Stomach smooth muscle (tissue), 2 donors: Measurements from ENCODE around the gene TMEM51.
A peak's percentile ranks its signal among the peaks of the same experiment; 100 is the strongest.

Experiments
- H3K27ac ChIP-seq: one replicate; pipeline ENCODE4 v1.7.0; 2013; ENCODE audit warnings: mild to moderate bottlenecking, low read length, inconsistent platforms
- H3K27me3 ChIP-seq, 2 donors: one replicate each; pipeline ENCODE4 v1.7.0; 2013; ENCODE audit warnings: low read length in 2 of 2; ENCODE audit not compliant: insufficient read depth in 2 of 2, control insufficient read depth in 1 of 2
- H3K36me3 ChIP-seq, 2 donors: one replicate each; pipeline ENCODE4 v1.7.0; 2013; ENCODE audit warnings: low read length in 2 of 2; ENCODE audit not compliant: control insufficient read depth in 2 of 2, insufficient read depth in 2 of 2
- H3K4me1 ChIP-seq: one replicate; pipeline ENCODE4 v1.7.0; 2013; ENCODE audit warnings: low read length; ENCODE audit not compliant: control insufficient read depth, insufficient read depth
- H3K4me3 ChIP-seq, 2 donors: one replicate each; pipeline ENCODE4 v1.7.0; 2013; ENCODE audit warnings: low read length in 2 of 2
- H3K9ac ChIP-seq, 2 donors: one replicate each; pipeline ENCODE4 v1.7.0; 2013; ENCODE audit warnings: low read length in 2 of 2, mild to moderate bottlenecking in 1 of 2
- H3K9me3 ChIP-seq, 2 donors: one replicate each; pipeline ENCODE4 v1.7.0; 2013; ENCODE audit warnings: low read length in 2 of 2; ENCODE audit not compliant: control insufficient read depth in 2 of 2
- donor health status: healthy.
- donor health status: Pancreatic carcinoma.

Gene TMEM51

DNA sequence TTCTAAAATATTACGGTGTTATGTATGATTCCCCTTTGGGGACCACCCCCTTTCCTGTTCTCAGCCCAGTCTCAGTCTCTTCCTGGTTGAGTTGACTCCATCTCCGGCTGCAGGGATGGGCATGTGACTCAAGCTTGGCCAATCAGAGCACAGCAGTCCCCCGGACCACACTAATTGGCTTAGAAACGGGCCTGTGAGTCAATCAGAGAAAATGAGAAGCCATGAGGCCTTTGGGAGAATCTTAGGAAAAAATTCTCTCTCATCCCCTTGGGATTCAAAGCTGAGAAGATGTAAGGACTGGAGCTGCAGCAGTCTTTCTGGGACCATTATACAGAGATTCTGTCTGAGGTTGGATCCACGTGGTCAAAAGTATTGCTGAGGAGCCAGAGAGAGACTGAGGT is 82.8 kb downstream of the TMEM51 start:
- H3K4me3 ChIP-seq: no peak overlapping the region
- no peak overlapping the region for H3K27ac ChIP-seq
- H3K9ac ChIP-seq: no peak overlapping the region
- no peaks in the 10 kb centered on the region for H3K9me3 ChIP-seq
- H3K4me1 ChIP-seq: peaks cover 5% of the 10 kb centered on the region
- H3K27me3 ChIP-seq: no peaks in the 10 kb centered on the region
- H3K36me3 ChIP-seq: no peaks in the 10 kb centered on the region

GRCh38 chr1:15236746-15237145 is 83.2 kb downstream of the TMEM51 start:
- no peaks in the 10 kb centered on the region for H3K36me3 ChIP-seq
- H3K27ac ChIP-seq: no peak overlapping the region
- H3K9ac ChIP-seq: no peak overlapping the region
- peaks cover 5% of the 10 kb centered on the region for H3K4me1 ChIP-seq
- no peak overlapping the region for H3K4me3 ChIP-seq
- H3K27me3 ChIP-seq: no peaks in the 10 kb centered on the region
- H3K9me3 ChIP-seq: no peaks in the 10 kb centered on the region

- H3K27ac ChIP-seq: no peak overlapping the region
- no peaks in the 10 kb centered on the region for H3K36me3 ChIP-seq
- no peaks in the 10 kb centered on the region for H3K27me3 ChIP-seq
- H3K4me3 ChIP-seq: no peak overlapping the region
- H3K9ac ChIP-seq: no peak overlapping the region
- peaks cover 21% of the 10 kb centered on the region for H3K4me1 ChIP-seq
- H3K9me3 ChIP-seq: no peaks in the 10 kb centered on the region
Observed at GRCh38 chr1:15238789-15239188, 85.2 kb downstream of the TMEM51 start.

GRCh38 chr1:15242766-15243165 is 89.2 kb downstream of the TMEM51 start:
- Histone ChIP-seq H3K27ac (peak overlapping the region; percentile 88), H3K9me3 (no peaks in the 10 kb centered on the region), H3K4me1 (peaks cover 60% of the 10 kb centered on the region), H3K27me3 (no peaks in the 10 kb centered on the region), H3K36me3 (no peaks in the 10 kb centered on the region), H3K9ac (no peak overlapping the region), H3K4me3 (peak overlapping the region in 1 of 2 donors; percentile 22)

DNA sequence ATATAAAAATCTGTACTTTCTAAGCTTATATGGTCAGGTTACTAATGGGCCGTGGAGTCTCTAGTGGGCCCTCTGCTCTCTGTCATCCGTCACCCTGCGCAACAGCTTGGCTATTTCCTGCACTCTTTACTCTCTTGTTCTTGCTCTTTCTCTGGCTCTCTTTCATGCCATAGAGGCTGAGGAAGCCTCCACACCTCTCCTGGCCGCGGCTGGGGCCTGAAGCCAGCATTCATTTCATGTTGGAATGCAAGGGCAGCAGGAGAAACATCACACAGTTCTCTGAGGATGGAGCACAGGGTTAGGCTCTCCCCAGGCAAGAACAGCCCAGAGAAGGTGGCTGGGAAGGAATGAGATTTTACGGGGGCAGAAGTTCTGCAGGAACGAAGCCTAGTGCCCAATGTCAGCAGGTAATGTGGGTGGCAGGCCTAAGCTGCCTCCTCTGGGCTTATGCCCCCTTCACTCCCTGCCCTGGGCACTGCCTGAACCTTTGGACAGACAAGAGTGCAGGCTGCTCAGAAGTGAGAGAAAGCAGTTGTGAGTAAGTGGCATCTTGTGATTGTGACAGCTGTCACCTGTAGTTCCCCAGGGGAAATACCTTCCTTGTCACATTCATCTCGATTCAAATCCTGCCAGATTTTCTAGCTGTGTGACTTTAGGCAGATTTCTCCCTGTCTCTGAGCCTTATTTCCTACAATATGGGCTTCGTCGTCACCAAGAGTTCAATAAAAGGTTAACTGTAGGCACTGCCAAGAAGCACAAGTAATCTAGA is 89.9 kb downstream of the TMEM51 start:
- Histone ChIP-seq H3K4me3 (peak overlapping the region; percentile 32 to 35), H3K9me3 (no peaks in the 10 kb centered on the region), H3K36me3 (no peaks in the 10 kb centered on the region), H3K9ac (peak overlapping the region; percentile 51 to 60), H3K27me3 (no peaks in the 10 kb centered on the region), H3K27ac (peak overlapping the region; percentile 88), H3K4me1 (peaks cover 64% of the 10 kb centered on the region)

- Histone ChIP-seq H3K27me3 (no peaks in the 10 kb centered on the region), H3K27ac (peak overlapping the region; percentile 67), H3K9me3 (no peaks in the 10 kb centered on the region), H3K9ac (no peak overlapping the region), H3K4me3 (no peak overlapping the region), H3K36me3 (no peaks in the 10 kb centered on the region), H3K4me1 (peaks cover 64% of the 10 kb centered on the region)
Observed at GRCh38 chr1:15244813-15245212, 91.3 kb downstream of the TMEM51 start.

DNA sequence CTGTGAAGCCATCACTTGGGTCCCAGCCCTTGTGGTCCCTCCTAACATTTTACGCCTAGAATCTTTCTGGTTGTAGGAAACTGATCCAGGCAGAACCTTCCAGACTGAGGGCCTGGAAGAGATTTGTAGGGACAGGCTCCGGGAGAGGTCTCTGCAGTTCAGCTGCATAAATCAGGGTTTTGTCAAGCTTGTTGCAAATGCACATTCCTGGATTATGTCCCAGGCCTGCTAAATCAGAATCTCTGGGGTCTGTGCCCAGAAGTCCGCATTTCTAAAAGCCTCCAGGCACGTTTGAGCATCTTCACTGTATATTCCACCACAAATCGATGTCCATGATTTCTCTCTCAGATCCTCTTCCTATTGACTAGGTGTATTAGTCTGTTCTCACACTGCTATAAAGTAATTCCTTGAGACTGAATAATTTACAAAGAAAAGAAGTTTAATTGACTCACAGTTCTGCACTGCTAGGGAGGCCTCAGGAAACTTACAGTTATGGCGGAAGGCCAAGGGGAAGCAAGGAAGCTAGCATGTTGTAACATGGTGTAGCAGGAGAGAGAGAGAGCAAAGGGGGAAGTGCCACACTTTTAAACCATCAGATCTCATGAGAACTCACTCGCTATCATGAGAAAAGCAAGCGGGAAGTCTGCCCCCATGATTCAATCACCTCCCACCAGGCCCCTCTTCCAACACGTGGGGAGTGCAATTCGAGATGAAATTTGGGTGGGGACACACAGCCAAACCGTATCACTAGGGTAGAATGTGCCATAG is 92.2 kb downstream of the TMEM51 start:
- Histone ChIP-seq H3K36me3 (no peaks in the 10 kb centered on the region), H3K9ac (no peak overlapping the region), H3K4me1 (peaks cover 64% of the 10 kb centered on the region), H3K4me3 (no peak overlapping the region), H3K9me3 (no peaks in the 10 kb centered on the region), H3K27ac (peak overlapping the region; percentile 67), H3K27me3 (no peaks in the 10 kb centered on the region)

- H3K27ac ChIP-seq: peak within 1 kb of the TSS; percentile 67
- H3K4me1 ChIP-seq: peaks cover 59% of the 10 kb centered on the region
Observed at GRCh38 chr1:15246960-15247614, 93.5 kb downstream of the TMEM51 start, which contains the start of gene FHAD1. TSS of gene FHAD1 (plus strand) at chr1:15247223. CDS start at chr1:15251785, 4,562 bp downstream.

GRCh38 chr1:15248216-15248615 is 94.7 kb downstream of the TMEM51 start:
- H3K27me3 ChIP-seq: no peaks in the 10 kb centered on the region
- H3K36me3 ChIP-seq: no peaks in the 10 kb centered on the region
- peak overlapping the region; percentile 49 for H3K27ac ChIP-seq
- no peaks in the 10 kb centered on the region for H3K9me3 ChIP-seq
- no peak overlapping the region for H3K4me3 ChIP-seq
- no peak overlapping the region for H3K9ac ChIP-seq
- H3K4me1 ChIP-seq: peaks cover 53% of the 10 kb centered on the region

More at GRCh38 chr1:15246960-15247614, 93.5 kb downstream of the TMEM51 start, which contains the start of gene FHAD1:
- H3K4me3 ChIP-seq: peak within 1 kb of the TSS; percentile 54 to 69
- no peaks in the 10 kb centered on the region for H3K27me3 ChIP-seq
- peak within 1 kb of the TSS in 1 of 2 donors; percentile 58 for H3K9ac ChIP-seq
- no peaks in the 10 kb centered on the region for H3K36me3 ChIP-seq
- no peaks in the 10 kb centered on the region for H3K9me3 ChIP-seq

DNA sequence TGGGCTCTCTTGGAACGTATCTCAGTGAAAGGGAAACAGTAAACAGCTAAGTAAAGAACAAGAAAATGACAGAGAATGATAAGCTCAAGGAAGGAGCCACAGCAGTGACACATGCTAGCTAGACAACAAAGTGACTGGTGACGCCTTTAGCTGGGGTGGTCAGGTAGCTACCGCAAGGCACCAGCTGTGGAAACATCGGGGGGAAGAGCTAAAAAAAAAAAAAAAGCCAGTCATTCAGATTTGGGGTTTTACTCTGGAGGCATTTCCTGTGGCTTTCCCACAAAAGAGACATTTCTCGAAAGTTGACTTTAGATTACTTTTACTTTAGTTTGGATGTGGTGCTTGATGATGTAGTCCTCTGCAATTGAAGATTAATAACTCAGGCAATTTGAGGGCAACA is 95.5 kb downstream of the TMEM51 start:
- H3K27ac ChIP-seq: no peak overlapping the region
- no peak overlapping the region for H3K4me3 ChIP-seq
- H3K9me3 ChIP-seq: no peaks in the 10 kb centered on the region
- peaks cover 45% of the 10 kb centered on the region for H3K4me1 ChIP-seq
- no peak overlapping the region for H3K9ac ChIP-seq
- no peaks in the 10 kb centered on the region for H3K27me3 ChIP-seq
- H3K36me3 ChIP-seq: no peaks in the 10 kb centered on the region
